Mesenchymal stem cell (in vitro differentiated cells and primary cell): Measurements from ENCODE around the gene IZUMO4.

Experiments
- DNase-seq: peaks from one replicate; pipeline ENCODE4 v3.0.0-alpha.2; 2013
- H2AFZ ChIP-seq: one replicate; pipeline ENCODE4 v1.6.1; 2013; ENCODE audit warnings: low read depth, mild to moderate bottlenecking, control low read depth, inconsistent platforms, low read length, moderate library complexity
- H2AK5ac ChIP-seq: 2 replicates; pipeline ENCODE4 v1.6.1; 2013; ENCODE audit warnings: low read length, moderate library complexity, mild to moderate bottlenecking, inconsistent platforms; ENCODE audit not compliant: severe bottlenecking
- H2BK120ac ChIP-seq: one replicate; pipeline ENCODE4 v1.6.1; 2013; ENCODE audit warnings: low read depth, mild to moderate bottlenecking, inconsistent platforms, low read length, moderate library complexity
- H2BK12ac ChIP-seq, 2 experiments: one replicate each; pipeline ENCODE4 v1.6.1; 2013; ENCODE audit warnings: inconsistent platforms in 2 of 2, low read length in 2 of 2, mild to moderate bottlenecking in 2 of 2, moderate library complexity in 2 of 2, control low read depth in 1 of 2
- H2BK15ac ChIP-seq: one replicate; pipeline ENCODE4 v1.6.1; 2013; ENCODE audit warnings: mild to moderate bottlenecking, low read depth, inconsistent platforms; ENCODE audit not compliant: poor library complexity, severe bottlenecking
- H2BK5ac ChIP-seq: 2 replicates; pipeline ENCODE4 v1.6.1; 2013; ENCODE audit warnings: low read depth, mild to moderate bottlenecking, low read length, control low read depth, inconsistent platforms; ENCODE audit not compliant: poor library complexity, severe bottlenecking
- H3K14ac ChIP-seq, 2 experiments: one replicate each; pipeline ENCODE4 v1.6.1; 2013; ENCODE audit warnings: inconsistent platforms in 2 of 2, low read length in 2 of 2, control low read depth in 1 of 2, mild to moderate bottlenecking in 1 of 2, moderate library complexity in 1 of 2
- H3K18ac ChIP-seq, 2 experiments: one replicate each; pipeline ENCODE4 v1.6.1; 2013; ENCODE audit warnings: inconsistent platforms in 2 of 2, low read length in 2 of 2, control low read depth in 1 of 2, low read depth in 1 of 2, mild to moderate bottlenecking in 1 of 2
- H3K23ac ChIP-seq, 2 experiments: one replicate each; pipeline ENCODE4 v1.6.1; 2013; ENCODE audit warnings: inconsistent platforms in 2 of 2, low read length in 2 of 2, mild to moderate bottlenecking in 2 of 2, moderate library complexity in 2 of 2, control low read depth in 1 of 2
- H3K27ac ChIP-seq: 2 replicates; pipeline ENCODE4 v1.5.1; 2013; ENCODE audit warnings: mild to moderate bottlenecking, moderate library complexity, low read length, control low read depth, inconsistent platforms; ENCODE audit not compliant: poor library complexity, severe bottlenecking
- H3K27me3 ChIP-seq, 2 experiments: 2 replicates each; pipeline versions ENCODE4 v1.6.1 to v1.7.0; 2013; ENCODE audit warnings: low read length in 2 of 2, mild to moderate bottlenecking in 2 of 2, moderate library complexity in 2 of 2, control low read depth in 1 of 2, inconsistent platforms in 1 of 2; ENCODE audit not compliant: control insufficient read depth in 1 of 2, insufficient read depth in 1 of 2
- H3K36me3 ChIP-seq, 2 experiments: 2 replicates each; pipeline versions ENCODE4 v1.6.1 to v1.7.0; 2013; ENCODE audit warnings: low read length in 2 of 2, control low read depth in 1 of 2, inconsistent platforms in 1 of 2, low read depth in 1 of 2, mild to moderate bottlenecking in 1 of 2; ENCODE audit not compliant: insufficient read depth in 2 of 2, control insufficient read depth in 1 of 2
- H3K4ac ChIP-seq, 2 experiments: one replicate each; pipeline ENCODE4 v1.6.1; 2013; ENCODE audit warnings: inconsistent platforms in 2 of 2, low read length in 2 of 2, mild to moderate bottlenecking in 2 of 2, moderate library complexity in 2 of 2, control low read depth in 1 of 2, low read depth in 1 of 2
- H3K4me1 ChIP-seq: 2 replicates; pipeline ENCODE4 v1.6.1; 2013; ENCODE audit warnings: low read depth, low read length, control low read depth; ENCODE audit not compliant: control insufficient read depth, insufficient read depth
- H3K4me2 ChIP-seq: 2 replicates; pipeline ENCODE4 v1.6.1; 2013; ENCODE audit warnings: low read length, mild to moderate bottlenecking, inconsistent platforms; ENCODE audit not compliant: poor library complexity, severe bottlenecking
- H3K4me3 ChIP-seq, 2 experiments: 2 replicates each; pipeline versions ENCODE4 v1.5.1 to v1.7.0; 2013; ENCODE audit warnings: low read length in 2 of 2, mild to moderate bottlenecking in 2 of 2, control low read depth in 1 of 2, low read depth in 1 of 2; ENCODE audit not compliant: insufficient read depth in 1 of 2
- H3K79me1 ChIP-seq: replicated peaks from 2 replicates; pipeline ENCODE4 v1.6.1; 2013; ENCODE audit warnings: mild to moderate bottlenecking, control low read depth, low read length, inconsistent platforms; ENCODE audit not compliant: poor library complexity, severe bottlenecking
- H3K9ac ChIP-seq: 2 replicates; pipeline ENCODE4 v1.7.0; 2013; ENCODE audit warnings: mild to moderate bottlenecking, low read length, moderate library complexity
- H3K9me3 ChIP-seq: 2 replicates; pipeline ENCODE4 v1.7.0; 2013; ENCODE audit warnings: mild to moderate bottlenecking, low read length; ENCODE audit not compliant: control insufficient read depth
- H4K8ac ChIP-seq: one replicate; pipeline ENCODE4 v1.6.1; 2013; ENCODE audit warnings: inconsistent platforms, mild to moderate bottlenecking, low read length, moderate library complexity
- H4K91ac ChIP-seq: one replicate; pipeline ENCODE4 v1.6.1; 2013; ENCODE audit warnings: mild to moderate bottlenecking, low read length, inconsistent platforms
- WGBS: methylation state at CpG from one replicate; pipeline ENCODE4 v1.1.7; 2013; ENCODE audit warnings: mixed read lengths; 5-methylcytosine and 5-hydroxymethylcytosine counted together

IZUMO4 gene

DNA sequence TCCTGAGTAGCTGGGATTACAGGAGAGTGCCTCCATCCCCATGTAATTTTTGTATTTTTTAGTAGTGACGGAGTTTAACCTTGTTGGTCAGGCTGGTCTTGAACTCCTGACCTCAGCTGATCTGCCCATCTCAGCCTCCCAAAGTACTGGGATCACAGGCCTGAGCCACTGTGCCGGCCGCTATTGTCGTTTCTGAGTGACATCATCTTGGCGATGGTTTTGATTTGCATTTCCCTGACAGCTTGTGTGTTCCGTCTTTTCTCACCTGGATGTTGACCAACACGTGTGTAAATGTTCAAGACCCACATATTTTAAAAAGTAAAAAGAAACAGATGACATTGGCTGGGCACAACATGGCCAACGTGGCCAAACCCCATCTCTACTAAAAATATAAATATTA lies 32.9 kb upstream of the IZUMO4 start:
- Histone ChIP-seq H3K9me3 (no peaks in the 10 kb centered on the region), H3K27me3 (no peaks in the 10 kb centered on the region), H2BK120ac (no peak overlapping the region), H2BK12ac (no peak overlapping the region), H3K27ac (no peak overlapping the region), H3K14ac (no peak overlapping the region), H3K4ac (no peak overlapping the region), H4K8ac (no peak overlapping the region), H2BK5ac (no peak overlapping the region), H2AK5ac (no peak overlapping the region), H3K4me1 (peaks cover 36% of the 10 kb centered on the region), H3K18ac (no peak overlapping the region), H3K23ac (no peak overlapping the region), H3K36me3 (no peaks in the 10 kb centered on the region), H3K4me3 (no peak overlapping the region), H3K9ac (no peak overlapping the region), H2BK15ac (no peak overlapping the region), H3K79me1 (no peaks in the 10 kb centered on the region), H3K4me2 (no peak overlapping the region), H2AFZ (no peak overlapping the region), H4K91ac (no peak overlapping the region)
- no peak for DNase-seq
- 99% methylated on average over 8 of the region's 8 CpGs for WGBS

DNA sequence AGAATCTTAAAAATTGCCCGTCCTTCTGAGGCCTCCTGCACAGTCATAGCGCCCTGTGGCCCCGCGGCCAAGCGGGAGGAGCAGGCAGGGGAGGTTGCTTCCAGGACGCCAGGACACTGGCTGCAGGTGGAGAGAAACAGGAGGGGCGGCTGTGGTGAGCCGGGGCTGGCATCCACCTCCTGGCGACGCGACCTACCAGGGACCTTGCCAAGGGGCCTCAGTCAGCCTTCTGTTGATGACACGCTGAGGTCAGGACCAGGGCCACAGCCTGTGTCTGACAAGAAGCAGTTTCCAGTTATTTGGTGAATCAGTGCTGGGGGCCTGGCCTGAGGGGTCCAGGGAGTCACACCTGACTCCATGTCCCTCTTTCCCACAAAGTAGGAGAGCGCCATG lies 32.3 kb upstream of the IZUMO4 start:
- H2AK5ac ChIP-seq, result no peak overlapping the region
- H3K4me2 ChIP-seq, result no peak overlapping the region
- H2AFZ ChIP-seq, result no peak overlapping the region
- H3K4me3 ChIP-seq, result no peak overlapping the region
- no peak overlapping the region for H3K23ac ChIP-seq
- 94% methylated on average over 13 of the region's 13 CpGs for WGBS
- peak overlapping the region in 1 of 2 experiments; percentile 29 for H3K18ac ChIP-seq
- peaks cover 31% of the 10 kb centered on the region for H3K4me1 ChIP-seq
- H3K4ac ChIP-seq, result peak overlapping the region in 1 of 2 experiments; percentile 47
- no peaks in the 10 kb centered on the region for H3K27me3 ChIP-seq
- H3K79me1 ChIP-seq, result no peaks in the 10 kb centered on the region
- H2BK15ac ChIP-seq, result peak overlapping the region; percentile 60
- H2BK12ac ChIP-seq, result peak overlapping the region in 1 of 2 experiments; percentile 75
- peak overlapping the region in 1 of 2 experiments; percentile 20 for H3K14ac ChIP-seq
- DNase-seq, result no peak
- no peak overlapping the region for H3K27ac ChIP-seq
- H4K8ac ChIP-seq, result no peak overlapping the region
- no peak overlapping the region for H2BK120ac ChIP-seq
- H3K9ac ChIP-seq, result peak overlapping the region; percentile 63
- H2BK5ac ChIP-seq, result no peak overlapping the region
- peak overlapping the region; percentile 34 for H4K91ac ChIP-seq
- H3K9me3 ChIP-seq, result no peaks in the 10 kb centered on the region
- no peaks in the 10 kb centered on the region for H3K36me3 ChIP-seq

DNA sequence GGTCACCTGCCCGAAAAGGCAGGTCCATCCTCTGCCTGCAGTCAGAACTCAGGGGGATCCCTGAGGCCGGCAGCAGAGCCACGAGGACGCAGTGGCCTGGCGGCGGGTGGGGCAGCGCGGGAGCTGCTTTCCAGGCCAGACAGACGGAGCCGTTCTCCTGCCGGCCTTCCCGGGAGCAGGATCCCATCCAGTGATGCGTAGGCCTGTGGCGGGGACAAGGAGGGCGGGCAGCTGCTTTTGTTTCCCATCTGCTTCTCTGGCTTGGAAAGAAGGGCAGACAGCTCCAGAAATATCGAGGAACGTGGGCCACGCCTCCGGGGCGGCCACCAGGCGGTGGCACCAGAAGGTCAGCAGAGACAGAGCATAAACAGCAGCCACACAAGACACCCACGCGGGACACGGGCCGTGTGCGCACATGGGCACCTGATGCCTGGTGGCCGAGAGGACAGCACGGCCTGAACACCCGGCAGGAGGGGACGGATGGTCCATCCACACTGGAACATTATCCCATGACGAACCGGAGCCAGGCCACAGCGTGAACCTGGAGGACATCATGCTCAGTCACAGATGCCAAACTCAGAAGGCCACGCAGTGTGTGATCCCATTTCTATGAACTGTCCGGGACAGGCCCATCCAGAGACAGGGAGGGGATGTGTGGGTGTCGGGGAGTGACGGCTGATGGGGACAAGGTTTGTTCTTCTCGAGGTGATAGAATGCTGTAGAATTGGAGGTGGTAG lies 31.8 kb upstream of the IZUMO4 start:
- peak overlapping the region; percentile 44 for H4K91ac ChIP-seq
- H3K27ac ChIP-seq, result no peak overlapping the region
- no peak overlapping the region for H3K18ac ChIP-seq
- H3K4ac ChIP-seq, result peak overlapping the region in 1 of 2 experiments; percentile 47
- no peak overlapping the region for H4K8ac ChIP-seq
- H2BK12ac ChIP-seq, result no peak overlapping the region
- H3K79me1 ChIP-seq, result no peaks in the 10 kb centered on the region
- WGBS, result 92% methylated on average over 38 of the region's 38 CpGs
- peak overlapping the region; percentile 60 for H2BK15ac ChIP-seq
- H3K9me3 ChIP-seq, result no peaks in the 10 kb centered on the region
- H2AK5ac ChIP-seq, result no peak overlapping the region
- H3K9ac ChIP-seq, result peak overlapping the region; percentile 63
- DNase-seq, result no peak
- no peak overlapping the region for H2BK120ac ChIP-seq
- H2BK5ac ChIP-seq, result no peak overlapping the region
- H3K14ac ChIP-seq, result peak overlapping the region in 1 of 2 experiments; percentile 2
- H3K4me1 ChIP-seq, result peaks cover 29% of the 10 kb centered on the region
- no peak overlapping the region for H2AFZ ChIP-seq
- H3K23ac ChIP-seq, result no peak overlapping the region
- peak overlapping the region in 1 of 2 experiments; percentile 10 for H3K4me3 ChIP-seq
- H3K4me2 ChIP-seq, result no peak overlapping the region
- H3K36me3 ChIP-seq, result no peaks in the 10 kb centered on the region
- H3K27me3 ChIP-seq, result no peaks in the 10 kb centered on the region

- Histone ChIP-seq H2AK5ac (no peak overlapping the region), H3K27me3 (no peaks in the 10 kb centered on the region), H3K4me2 (no peak overlapping the region), H2BK120ac (no peak overlapping the region), H2BK12ac (no peak overlapping the region), H3K27ac (no peak overlapping the region), H4K8ac (no peak overlapping the region), H3K36me3 (peaks cover 36 to 39% of the 10 kb centered on the region in 2 experiments), H3K9me3 (no peaks in the 10 kb centered on the region), H3K4me3 (no peak overlapping the region), H2AFZ (no peak overlapping the region), H3K23ac (no peak overlapping the region), H2BK15ac (no peak overlapping the region), H2BK5ac (no peak overlapping the region), H3K4me1 (peaks cover 4% of the 10 kb centered on the region), H3K18ac (no peak overlapping the region), H3K14ac (no peak overlapping the region), H4K91ac (no peak overlapping the region), H3K4ac (no peak overlapping the region), H3K79me1 (peaks cover 18% of the 10 kb centered on the region), H3K9ac (no peak overlapping the region)
- 97% methylated on average over 10 of the region's 10 CpGs for WGBS
- no peak for DNase-seq
Measured at GRCh38 chr19:2070436-2070827, 26.3 kb upstream of the IZUMO4 start.
